Heart left ventricle (tissue), 16 donors: ENCODE measurements around the gene ZAP70. TPM values are rescaled to one million over a fixed set of nuclear protein-coding genes. Genes with fewer than 3 reads are reported as not detected.

ENCODE experiments used
- ATAC-seq, 4 donors: fragments of 200-7000 bp; cut with Tn5 transposase; one replicate each; pipeline ENCODE4 v1.9.1; 2020 to 2022; ENCODE audit warnings: moderate library complexity in 4 of 4, mild to moderate bottlenecking in 3 of 4, moderate number of reproducible peaks in 1 of 4
- DNase-seq, 5 donors: peaks; one replicate each; pipeline ENCODE4 v3.0.0-alpha.2; 2020
- H3K27ac ChIP-seq, 12 donors: fragments of 200-600 bp; sonication (generic) in 4 of 12; one replicate each; pipeline versions ENCODE4 v1.5.0 to v1.8.0; 2016 to 2022; ENCODE audit warnings: mild to moderate bottlenecking in 2 of 12
- H3K27me3 ChIP-seq, 9 donors: fragments of 200-600 bp; sonication (generic) in 2 of 9; one replicate each; pipeline versions ENCODE4 v1.5.1 to v1.8.0; 2016 to 2022; ENCODE audit warnings: mild to moderate bottlenecking in 3 of 9
- H3K36me3 ChIP-seq, 9 donors: fragments of 200-600 bp; sonication (generic) in 2 of 9; one replicate each; pipeline versions ENCODE4 v1.5.0 to v1.8.0; 2018 to 2022; ENCODE audit warnings: mild to moderate bottlenecking in 2 of 9
- H3K4me1 ChIP-seq, 12 donors: fragments of 200-600 bp; sonication (generic) in 4 of 12; one replicate each; pipeline versions ENCODE4 v1.5.0 to v1.8.0; 2016 to 2022; ENCODE audit warnings: mild to moderate bottlenecking in 3 of 12
- H3K4me3 ChIP-seq, 12 donors: fragments of 200-600 bp; sonication (generic) in 4 of 12; one replicate each; pipeline versions ENCODE4 v1.5.0 to v1.8.0; 2017 to 2022; ENCODE audit warnings: mild to moderate bottlenecking in 9 of 12, moderate library complexity in 4 of 12
- H3K9me3 ChIP-seq, 12 donors: fragments of 200-600 bp; sonication (generic) in 4 of 12; one replicate each; pipeline versions ENCODE4 v1.5.0 to v1.8.0; 2016 to 2022; ENCODE audit warnings: mild to moderate bottlenecking in 1 of 12
- POLR2A ChIP-seq, 2 donors: fragments of 450-650 bp; IDR thresholded peaks; one replicate each; pipeline ENCODE4 v1.6.1; 2017; ENCODE audit warnings: antibody characterized with exemption in 2 of 2, mild to moderate bottlenecking in 2 of 2, moderate library complexity in 2 of 2
- WGBS, 4 donors: extraction: QIAGEN DNeasy Blood & Tissue Kit in 2 of 4; methylation state at CpG; one replicate each; pipeline versions ENCODE4 v1.1.5 to v1.1.7; 2013 to 2018; 5-methylcytosine and 5-hydroxymethylcytosine counted together
- intact Hi-C, 10 donors: fragments of 100-400 bp; cut with DNase I; formaldehyde crosslinking; loops; one replicate each; pipeline versions ENCODE4 v1.11.1 to v1.14.2; 2022
- polyA plus RNA-seq, 2 donors: library from polyadenylated mRNA; stranded (reverse); fragments of 200-250 nt; gene quantifications; one replicate each; pipeline ENCODE4 v1.2.3, GENCODE V29; 2013
- total RNA-seq, 9 donors: library from RNA; depleted of rRNA in 2 of 9; stranded (reverse); fragments of >200 nt in 2 of 9; fragmentation: NEBNext Ultra II Directional in 3 of 9; extraction: Animal tissue kit (Norgen Biotek cat#: 25700) in 3 of 9; gene quantifications; one replicate each; pipeline versions ENCODE4 v1.1.0 to v1.2.4, GENCODE V29; 2016 to 2023
- TF ChIP-seq, protein P1 (sequence below), 12 donors: fragments of 200-600 bp; sonication (generic) in 4 of 12; IDR thresholded peaks; one replicate each; pipeline versions ENCODE4 v1.5.0 to v1.8.0; 2018 to 2022; ENCODE audit warnings: antibody characterized with exemption in 12 of 12, mild to moderate bottlenecking in 5 of 12
- donor health status: ischemic (EF 13 %, LVEDD 7.1; RV severe dilation, severe dysfunction).
- donor health status: healthy with polysubstance abuse.
- donor health status: DM: no; HTN: yes; CAD: no.
- donor health status: DM: no; HTN: no; CAD: no.
- donor health status: ischemic (EF 25% LVEDD 6.9; RV normal size, moderate dysfunction).
- donor health status: ischemic (EF 25% LVEDD 5.7; RV mildly dilated, moderate dysfunction).
- donor health status: healthy.
- donor health status: DM: yes; HTN: yes; CAD: no.
- donor health status: ischemic (EF 35%, LVEDD 5.7; RV mildly dilated, moderate dysfunction).
- donor health status: nonischemic (EF 11% LVEDD 7.7; RV severe dilation, severe dysfunction).
- donor health status: DM: yes; HTN: yes; CAD: no.
- donor health status: PGD.
- donor health status: ischemic (EF 29% LVEDD 5.4; RV normal size, mild dysfunction).
- donor health status: nonischemic (EF 23%, LVEDD 6.1; RV moderate dilation, normal function).

ZAP70 gene
- total and polyA plus RNA-seq, 11 donors, result 0.16 to 13.5 (median 0.70) TPM; not detected in 1

DNA sequence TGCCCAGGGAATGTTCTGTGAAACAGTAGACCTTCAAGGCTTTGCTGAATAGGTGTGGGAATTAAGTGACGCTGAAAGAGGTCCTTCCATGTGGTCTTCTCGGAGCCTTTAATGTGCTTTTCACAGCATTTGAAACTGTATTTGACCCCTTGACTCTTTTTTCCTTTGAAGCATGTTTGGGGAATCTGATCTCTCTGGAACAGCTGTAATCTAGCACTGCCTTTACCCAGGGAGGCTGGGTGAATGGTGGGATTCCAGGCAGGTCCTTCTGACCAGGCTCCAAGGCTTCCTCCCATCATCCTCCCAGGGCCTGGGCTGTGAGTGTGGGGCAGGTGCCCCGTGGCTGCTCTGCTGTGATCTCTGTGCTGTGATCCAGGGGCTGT, 4.2 kb downstream of the ZAP70 start:
- H3K4me1 ChIP-seq, result peaks cover 0 to 8% (median 0%) of the 10 kb centered on the region in 12 donors
- WGBS, 4 donors, result 76 to 80% (median 78%) methylated on average over 3 of the region's 3 CpGs
- H3K36me3 ChIP-seq, result no peaks in the 10 kb centered on the region
- DNase-seq, result no peak
- TF ChIP-seq, protein P1, sequence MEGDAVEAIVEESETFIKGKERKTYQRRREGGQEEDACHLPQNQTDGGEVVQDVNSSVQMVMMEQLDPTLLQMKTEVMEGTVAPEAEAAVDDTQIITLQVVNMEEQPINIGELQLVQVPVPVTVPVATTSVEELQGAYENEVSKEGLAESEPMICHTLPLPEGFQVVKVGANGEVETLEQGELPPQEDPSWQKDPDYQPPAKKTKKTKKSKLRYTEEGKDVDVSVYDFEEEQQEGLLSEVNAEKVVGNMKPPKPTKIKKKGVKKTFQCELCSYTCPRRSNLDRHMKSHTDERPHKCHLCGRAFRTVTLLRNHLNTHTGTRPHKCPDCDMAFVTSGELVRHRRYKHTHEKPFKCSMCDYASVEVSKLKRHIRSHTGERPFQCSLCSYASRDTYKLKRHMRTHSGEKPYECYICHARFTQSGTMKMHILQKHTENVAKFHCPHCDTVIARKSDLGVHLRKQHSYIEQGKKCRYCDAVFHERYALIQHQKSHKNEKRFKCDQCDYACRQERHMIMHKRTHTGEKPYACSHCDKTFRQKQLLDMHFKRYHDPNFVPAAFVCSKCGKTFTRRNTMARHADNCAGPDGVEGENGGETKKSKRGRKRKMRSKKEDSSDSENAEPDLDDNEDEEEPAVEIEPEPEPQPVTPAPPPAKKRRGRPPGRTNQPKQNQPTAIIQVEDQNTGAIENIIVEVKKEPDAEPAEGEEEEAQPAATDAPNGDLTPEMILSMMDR (IDR thresholded peaks at IDR 0.05), result no peak
- no peak for TF ChIP-seq POLR2A (IDR thresholded peaks at IDR 0.05)
- intact Hi-C loops, result no loop called here
- peak overlapping the region in 1 of 12 donors; percentile 38 for H3K27ac ChIP-seq
- ATAC-seq, result no peak
- H3K9me3 ChIP-seq, result no peaks in the 10 kb centered on the region
- no peaks in the 10 kb centered on the region for H3K27me3 ChIP-seq
- H3K4me3 ChIP-seq, result peak overlapping the region in 1 of 12 donors; percentile 52

DNA sequence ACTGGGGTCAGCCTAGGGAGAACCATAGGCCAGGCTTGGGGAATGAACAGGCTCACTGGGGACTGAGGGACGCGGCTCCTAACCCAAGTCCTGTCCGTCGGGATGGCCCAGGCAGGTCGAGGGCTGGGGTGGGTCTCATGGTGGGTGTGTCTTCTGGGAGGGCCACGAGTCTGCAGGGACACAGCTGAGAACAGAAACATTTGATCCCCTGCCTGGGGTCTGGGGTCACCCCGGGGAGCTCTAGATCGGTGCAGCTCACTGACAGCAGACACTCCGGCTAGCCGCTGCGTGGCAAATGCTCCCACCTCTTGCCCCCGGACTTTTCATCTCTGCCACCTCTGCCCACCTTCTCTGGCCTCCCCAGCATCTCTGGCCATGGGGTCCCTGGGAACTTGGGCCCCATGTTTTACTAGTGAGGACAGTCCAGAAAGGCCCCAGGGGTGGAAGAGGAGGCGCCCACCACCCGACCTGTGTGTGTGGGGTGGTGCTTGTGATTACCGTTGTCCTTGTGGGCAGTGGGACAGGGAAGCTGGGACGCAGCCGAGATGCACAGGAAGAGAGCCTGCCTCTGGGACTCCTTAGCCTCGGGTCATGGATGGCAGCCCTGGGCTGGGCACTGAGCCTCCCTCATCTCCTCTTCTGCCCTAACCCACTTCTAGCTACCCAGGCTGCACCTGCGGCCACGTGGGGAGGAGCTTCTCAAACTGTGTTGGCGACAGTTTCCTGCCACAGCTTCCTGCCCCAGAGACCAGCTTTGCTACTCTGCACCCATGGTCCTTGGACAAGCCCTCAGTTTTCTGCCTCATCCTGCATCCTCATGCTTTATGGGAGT, 4.9 kb downstream of the ZAP70 start:
- intact Hi-C loops, result no loop called here
- peaks cover 0 to under 1% (median 0%) of the 10 kb centered on the region in 12 donors for H3K4me1 ChIP-seq
- no peaks in the 10 kb centered on the region for H3K9me3 ChIP-seq
- H3K27ac ChIP-seq, result peak overlapping the region in 1 of 12 donors; percentile 60
- peak in 1 of 4 donors; percentile 35 for ATAC-seq
- H3K27me3 ChIP-seq, result no peaks in the 10 kb centered on the region
- 75 to 80% (median 77%) methylated on average over 18 to 21 of the region's 21 CpGs for WGBS, 4 donors
- peak in 2 of 5 donors; percentile 25 to 68 for DNase-seq
- peak overlapping the region in 1 of 12 donors; percentile 52 for H3K4me3 ChIP-seq
- no peaks in the 10 kb centered on the region for H3K36me3 ChIP-seq
- TF ChIP-seq POLR2A (IDR thresholded peaks at IDR 0.05), result no peak
- TF ChIP-seq, protein P1 (IDR thresholded peaks at IDR 0.05), result no peak

DNA sequence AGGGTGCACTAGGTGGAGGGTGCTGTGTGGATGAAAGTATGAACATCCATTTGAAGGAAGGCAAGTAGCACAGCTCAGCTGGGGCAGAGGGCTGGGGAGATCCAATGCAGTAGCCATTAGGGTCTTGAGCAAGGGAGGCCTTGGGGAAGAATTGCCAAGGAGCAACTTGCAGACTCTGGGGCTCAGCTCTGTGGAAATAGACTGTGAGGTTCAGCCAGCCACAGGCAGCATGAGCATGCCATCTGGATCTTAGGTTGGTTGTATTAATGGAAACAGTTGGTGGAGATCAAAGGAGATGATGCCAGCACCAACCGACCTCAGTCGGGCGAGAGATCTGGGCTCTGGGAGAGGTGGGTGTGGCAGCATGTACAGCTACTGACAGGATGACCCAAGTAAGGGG, 5.6 kb downstream of the ZAP70 start:
- H3K27ac ChIP-seq, result peak overlapping the region in 1 of 12 donors; percentile 60
- no peaks in the 10 kb centered on the region for H3K4me1 ChIP-seq
- DNase-seq, result peak in 1 of 5 donors; percentile 28
- no peaks in the 10 kb centered on the region for H3K36me3 ChIP-seq
- H3K9me3 ChIP-seq, result no peaks in the 10 kb centered on the region
- no peaks in the 10 kb centered on the region for H3K27me3 ChIP-seq
- peak overlapping the region in 1 of 12 donors; percentile 52 for H3K4me3 ChIP-seq
- 63 to 85% (median 74%) methylated on average over 3 of the region's 3 CpGs for WGBS, 4 donors
- TF ChIP-seq, protein P1 (IDR thresholded peaks at IDR 0.05), result no peak
- TF ChIP-seq POLR2A (IDR thresholded peaks at IDR 0.05), result no peak
- ATAC-seq, result no peak
- intact Hi-C loops, result no loop called here

DNA sequence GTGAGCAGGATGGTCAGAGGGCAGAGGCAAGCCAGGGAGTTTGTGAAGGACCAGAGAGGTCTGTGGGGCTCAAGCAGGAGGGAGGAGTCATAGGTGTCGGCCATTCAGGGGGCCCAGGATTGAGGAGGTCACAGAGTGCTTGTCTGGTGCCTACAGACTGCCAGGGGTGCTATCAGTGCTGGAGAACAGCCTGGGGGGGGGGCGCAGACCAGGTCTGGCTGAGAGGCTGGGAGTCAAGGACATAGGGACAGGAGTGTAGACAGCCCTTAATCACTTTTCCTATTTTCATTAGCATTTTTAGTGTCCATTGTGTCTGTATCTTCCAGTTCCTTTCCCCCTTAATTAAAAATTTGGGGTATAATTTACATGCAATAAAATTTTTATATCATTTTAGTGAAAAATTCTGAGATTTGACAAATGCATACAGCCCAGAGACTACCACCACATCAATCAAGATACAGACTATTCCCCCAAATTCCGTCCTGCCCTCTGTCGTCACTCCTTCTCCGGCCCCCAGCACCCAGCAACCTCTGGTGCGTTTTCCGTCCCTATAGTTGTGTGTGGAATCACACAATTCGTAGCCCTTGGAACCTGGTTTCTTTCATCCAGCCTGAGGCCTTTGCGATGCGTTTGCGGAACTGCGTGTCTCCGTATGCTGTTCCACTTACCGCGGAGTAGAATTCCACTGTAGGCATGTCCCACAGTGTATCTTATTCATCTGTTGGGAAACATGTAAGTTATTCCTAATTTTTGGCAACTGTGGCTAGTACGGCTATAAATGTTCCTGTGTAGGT, 6.2 kb downstream of the ZAP70 start:
- no peak for TF ChIP-seq POLR2A (IDR thresholded peaks at IDR 0.05)
- TF ChIP-seq, protein P1 (IDR thresholded peaks at IDR 0.05), result no peak
- 94 to 96% (median 94%) methylated on average over 16 of the region's 16 CpGs for WGBS, 4 donors
- intact Hi-C loops, result no loop called here
- Histone ChIP-seq H3K36me3 (no peaks in the 10 kb centered on the region), H3K4me1 (no peaks in the 10 kb centered on the region), H3K9me3 (no peaks in the 10 kb centered on the region), H3K27me3 (no peaks in the 10 kb centered on the region), H3K4me3 (no peak overlapping the region), H3K27ac (peak overlapping the region in 1 of 12 donors; percentile 60)
- no peak for DNase-seq
- no peak for ATAC-seq
